Fibroblast of lung (primary cell): ENCODE measurements around the gene ANKS3.

ENCODE experiments used
- EZH2 ChIP-seq: IDR thresholded peaks from 2 replicates; pipeline ENCODE4 v1.5.1; 2012; ENCODE audit warnings: low read length, control low read depth, mild to moderate bottlenecking; ENCODE audit errors: missing control alignments
- TF ChIP-seq, protein P1 (sequence below), 2 donors: IDR thresholded peaks in 1 of 2; conservative IDR thresholded peaks in 1 of 2; 1 replicate in 1 of 2; 2 replicates in 1 of 2; pipeline ENCODE4 v1.5.1; 2011 to 2012; ENCODE audit warnings: low read length in 2 of 2, control low read depth in 1 of 2, inconsistent platforms in 1 of 2, low read depth in 1 of 2, mild to moderate bottlenecking in 1 of 2

DNA sequence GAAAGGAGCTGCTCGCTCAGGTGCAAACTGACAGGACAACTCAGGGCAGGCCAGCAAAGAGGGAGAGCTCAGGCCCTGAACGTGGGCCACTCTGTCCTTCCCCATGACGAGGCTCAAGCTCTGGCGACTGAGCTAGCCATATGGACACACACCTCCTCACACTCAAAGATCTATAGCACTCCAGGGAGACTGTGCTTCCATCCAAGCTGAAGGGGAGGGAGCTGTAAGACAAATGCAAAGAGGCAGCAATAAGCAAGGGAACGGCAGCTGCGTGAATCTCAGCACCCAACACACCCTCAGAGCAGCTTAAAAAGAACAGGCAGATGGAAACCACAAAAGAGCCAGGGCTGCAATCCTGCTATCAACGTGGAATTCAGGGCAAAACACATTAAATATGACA lies 27.2 kb downstream of the ANKS3 start:
- TF ChIP-seq, protein P1, sequence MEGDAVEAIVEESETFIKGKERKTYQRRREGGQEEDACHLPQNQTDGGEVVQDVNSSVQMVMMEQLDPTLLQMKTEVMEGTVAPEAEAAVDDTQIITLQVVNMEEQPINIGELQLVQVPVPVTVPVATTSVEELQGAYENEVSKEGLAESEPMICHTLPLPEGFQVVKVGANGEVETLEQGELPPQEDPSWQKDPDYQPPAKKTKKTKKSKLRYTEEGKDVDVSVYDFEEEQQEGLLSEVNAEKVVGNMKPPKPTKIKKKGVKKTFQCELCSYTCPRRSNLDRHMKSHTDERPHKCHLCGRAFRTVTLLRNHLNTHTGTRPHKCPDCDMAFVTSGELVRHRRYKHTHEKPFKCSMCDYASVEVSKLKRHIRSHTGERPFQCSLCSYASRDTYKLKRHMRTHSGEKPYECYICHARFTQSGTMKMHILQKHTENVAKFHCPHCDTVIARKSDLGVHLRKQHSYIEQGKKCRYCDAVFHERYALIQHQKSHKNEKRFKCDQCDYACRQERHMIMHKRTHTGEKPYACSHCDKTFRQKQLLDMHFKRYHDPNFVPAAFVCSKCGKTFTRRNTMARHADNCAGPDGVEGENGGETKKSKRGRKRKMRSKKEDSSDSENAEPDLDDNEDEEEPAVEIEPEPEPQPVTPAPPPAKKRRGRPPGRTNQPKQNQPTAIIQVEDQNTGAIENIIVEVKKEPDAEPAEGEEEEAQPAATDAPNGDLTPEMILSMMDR (conservative IDR thresholded peaks at IDR 0.05 in 1 of 2, IDR thresholded peaks at IDR 0.05 in 1 of 2; ENCODE audit: low read depth in 1 of 2, low read length in 2 of 2): no peak
- TF ChIP-seq EZH2: no peak
